A549 (cell line): ENCODE data around the gene GGA1. TPM values are rescaled to one million over a fixed set of nuclear protein-coding genes. Genes with fewer than 3 reads are reported as not detected.

Experiments used
- ATAC-seq, 2 experiments: fragments of 200-7000 bp in 1 of 2; fragments of >200 bp in 1 of 2; cut with Nextera tagmentation in 1 of 2; cut with Tn5 transposase in 1 of 2; 3 replicates each; pipeline versions ENCODE4 v1.8.0 to v1.9.1; 2018 to 2020; ENCODE audit warnings: mild to moderate bottlenecking in 1 of 2, moderate library complexity in 1 of 2
- CTCF ChIA-PET: fragments of 300-600 bp; sonication (Branson Sonifier 250); formaldehyde crosslinking; extraction: SDS; loops from one replicate; lab custom pipeline; 2021; ENCODE audit warnings: antibody characterized with exemption, inconsistent platforms; lab: Yijun Ruan, JAX
- POLR2A ChIA-PET: fragments of 350-600 bp; formaldehyde crosslinking; extraction: SDS; loops from one replicate; lab custom pipeline; 2021; ENCODE audit warnings: antibody characterized with exemption, inconsistent platforms; lab: Yijun Ruan, JAX
- DNase-seq, 2 experiments: peaks; one replicate each; pipeline versions ENCODE4 v3.0.0 to v3.0.0-alpha.2; 2011 to 2016; ENCODE audit warnings: low read depth in 1 of 2, low spot score in 1 of 2
- FAIRE-seq: peaks from 2 replicates; lab custom pipeline; 2011; peaks lifted over from hg19 to GRCh38; lab: Jason Lieb, UNC
- H3K27ac ChIP-seq, 2 experiments: fragments of >200 bp; sonication (Bioruptor Twin); formaldehyde crosslinking; 3 replicates each; pipeline ENCODE4 v1.5.1; 2016 to 2017
- H3K4me1 ChIP-seq: fragments of >200 bp; sonication (Bioruptor Twin); formaldehyde crosslinking; 3 replicates; pipeline ENCODE4 v1.6.1; 2016
- H3K4me2 ChIP-seq: fragments of >200 bp; sonication (Bioruptor Twin); formaldehyde crosslinking; 3 replicates; pipeline ENCODE4 v1.6.1; 2016
- H3K4me3 ChIP-seq: fragments of >200 bp; sonication (Bioruptor Twin); formaldehyde crosslinking; 3 replicates; pipeline ENCODE4 v1.5.1; 2016
- H3K9me3 ChIP-seq: fragments of >200 bp; sonication (Bioruptor Twin); formaldehyde crosslinking; 3 replicates; pipeline ENCODE4 v1.6.1; 2016
- BCL3 ChIP-seq: fragments of >200 bp; sonication (Bioruptor Twin); formaldehyde crosslinking; IDR thresholded peaks from 3 replicates; pipeline ENCODE4 v1.6.1; 2016
- E2F6 ChIP-seq: IDR thresholded peaks from 2 replicates; pipeline ENCODE4 v1.6.1; 2012; ENCODE audit warnings: low read depth, borderline replicate concordance
- EHF ChIP-seq: fragments of 250-450 bp; sonication (Bioruptor Pico); IDR thresholded peaks from 2 replicates; pipeline ENCODE4 v1.5.0; 2020; ENCODE audit warnings: mild to moderate bottlenecking
- EHMT2 ChIP-seq: fragments of 200-600 bp; sonication (generic); IDR thresholded peaks from 2 replicates; pipeline ENCODE4 v1.6.1; 2016; ENCODE audit warnings: antibody characterized with exemption, low read depth, mild to moderate bottlenecking, moderate library complexity
- FOSL2 ChIP-seq, 2 experiments: fragments of 450-650 bp in 1 of 2; fragments of >200 bp in 1 of 2; sonication (Bioruptor Twin) in 1 of 2; formaldehyde crosslinking; IDR thresholded peaks; 2 replicates each; pipeline versions ENCODE4 v1.5.0 to v1.6.1; 2016 to 2020; ENCODE audit warnings: mild to moderate bottlenecking in 1 of 2, moderate library complexity in 1 of 2
- FOXS1 ChIP-seq: fragments of 250-450 bp; sonication (Bioruptor Pico); IDR thresholded peaks from 2 replicates; pipeline ENCODE4 v1.5.0; 2020; ENCODE audit warnings: mild to moderate bottlenecking, moderate library complexity
- GATA3 ChIP-seq: IDR thresholded peaks from 2 replicates; pipeline ENCODE4 v1.6.1; 2012; ENCODE audit warnings: borderline replicate concordance
- HES2 ChIP-seq: fragments of >200 bp; sonication (Bioruptor Twin); formaldehyde crosslinking; IDR thresholded peaks from 2 replicates; pipeline ENCODE4 v1.6.1; 2016
- KDM5A ChIP-seq: fragments of 200-600 bp; sonication (generic); IDR thresholded peaks from 2 replicates; pipeline ENCODE4 v1.6.1; 2016; ENCODE audit warnings: antibody characterized with exemption, mild to moderate bottlenecking
- MYC ChIP-seq: IDR thresholded peaks from 2 replicates; pipeline ENCODE4 v1.6.1; 2012; ENCODE audit warnings: mild to moderate bottlenecking, inconsistent platforms, low read length, improper control_type of control experiment, borderline replicate concordance
- NFE2L2 ChIP-seq: fragments of 150-350 bp; conservative IDR thresholded peaks from 2 replicates; pipeline ENCODE4 v1.6.1; 2014; ENCODE audit warnings: low read length
- NR3C1 ChIP-seq: fragments of >200 bp; sonication (Bioruptor Twin); formaldehyde crosslinking; IDR thresholded peaks from 3 replicates; pipeline ENCODE4 v1.6.1; 2017
- POLR2AphosphoS2 ChIP-seq: conservative IDR thresholded peaks from 2 replicates; pipeline ENCODE4 v1.6.1; 2012; ENCODE audit warnings: low read length, improper control_type of control experiment, inconsistent platforms
- RAD21 ChIP-seq, 2 experiments: fragments of >200 bp in 1 of 2; sonication (Bioruptor Twin) in 1 of 2; formaldehyde crosslinking in 1 of 2; IDR thresholded peaks in 1 of 2; conservative IDR thresholded peaks in 1 of 2; 2 replicates in 1 of 2; 3 replicates in 1 of 2; pipeline ENCODE4 v1.6.1; 2012 to 2018; ENCODE audit warnings: inconsistent platforms in 1 of 2
- RNF2 ChIP-seq: fragments of 200-600 bp; sonication (generic); IDR thresholded peaks from 2 replicates; pipeline ENCODE4 v1.6.1; 2016; ENCODE audit warnings: low read depth, mild to moderate bottlenecking, antibody characterized with exemption, moderate library complexity, borderline replicate concordance
- ZSCAN20 ChIP-seq: fragments of 250-450 bp; sonication (Bioruptor Pico); IDR thresholded peaks from 2 replicates; pipeline ENCODE4 v1.8.0; 2022; ENCODE audit warnings: mild to moderate bottlenecking, moderate library complexity
- WGBS: methylation state at CpG from one replicate; pipeline ENCODE4 v1.1.6; 2017; ENCODE audit errors: missing lambda C conversion rate; 5-methylcytosine and 5-hydroxymethylcytosine counted together
- polyA plus RNA-seq, 4 experiments: library from polyadenylated mRNA; depleted of rRNA in 3 of 4; stranded (reverse); fragments of >200 nt; fragmentation: RNase III in 1 of 4; extraction: RNeasy Plus Mini Kit Qiagen cat#74134 plus additional on column Dnase treatment in 1 of 4; gene quantifications; 2 replicates in 3 of 4; 3 replicates in 1 of 4; pipeline ENCODE4 v1.2.3, GENCODE V29; 2011 to 2017
- TF ChIP-seq, protein P1 (sequence below): fragments of 250-450 bp; sonication (Bioruptor Pico); IDR thresholded peaks from 2 replicates; pipeline ENCODE4 v1.5.0; 2020; ENCODE audit warnings: low read depth, mild to moderate bottlenecking, moderate library complexity
- TF ChIP-seq, protein P2 (sequence below): IDR thresholded peaks from 2 replicates; pipeline ENCODE4 v1.6.1; 2012
- TF ChIP-seq, protein P3 (sequence below): IDR thresholded peaks from 2 replicates; pipeline ENCODE4 v1.6.1; 2012

Gene GGA1
- polyA plus RNA-seq, 2 of the 4 experiments (the other 2 are of a cell fraction) = 22.0 to 26.1 TPM

DNA sequence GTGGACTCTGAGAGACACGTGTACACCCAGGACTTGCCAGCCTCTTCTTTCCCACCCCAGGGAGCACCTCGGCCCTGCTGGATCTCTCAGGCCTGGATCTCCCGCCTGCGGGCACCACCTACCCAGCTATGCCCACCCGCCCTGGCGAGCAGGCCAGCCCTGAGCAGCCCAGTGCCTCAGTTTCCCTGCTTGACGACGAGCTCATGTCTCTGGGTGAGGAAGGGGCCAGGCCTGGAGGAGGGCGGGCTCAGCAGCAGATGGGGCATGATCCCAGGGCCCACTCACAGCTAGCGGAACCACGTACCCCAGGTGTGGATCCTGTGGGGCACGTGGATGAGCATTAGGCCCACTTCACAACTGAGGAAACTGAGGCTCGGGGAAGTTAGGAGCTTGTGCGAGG is 17.1 kb downstream of the GGA1 start:
- H3K9me3 ChIP-seq = no peaks in the 10 kb centered on the region
- ATAC-seq (no peak), DNase-seq (no peak)
- CTCF ChIA-PET = interaction anchor here (0.8 to 11.4 kb wide), 4 partner anchors 16 to 166 kb away, joined by 3 to 129 read pairs (median 6); partner anchors contain the start of gene SH3BP1
- no peak overlapping the region for H3K4me3 ChIP-seq
- no peaks in the 10 kb centered on the region for H3K4me1 ChIP-seq
- TF ChIP-seq FOSL2 (IDR thresholded peaks at IDR 0.05) = no peak
- TF ChIP-seq FOSL2 (CRISPR knock-in tag; IDR thresholded peaks at IDR 0.05) = no peak
- TF ChIP-seq, protein P1, sequence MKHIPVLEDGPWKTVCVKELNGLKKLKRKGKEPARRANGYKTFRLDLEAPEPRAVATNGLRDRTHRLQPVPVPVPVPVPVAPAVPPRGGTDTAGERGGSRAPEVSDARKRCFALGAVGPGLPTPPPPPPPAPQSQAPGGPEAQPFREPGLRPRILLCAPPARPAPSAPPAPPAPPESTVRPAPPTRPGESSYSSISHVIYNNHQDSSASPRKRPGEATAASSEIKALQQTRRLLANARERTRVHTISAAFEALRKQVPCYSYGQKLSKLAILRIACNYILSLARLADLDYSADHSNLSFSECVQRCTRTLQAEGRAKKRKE (CRISPR knock-in tag) = no peak
- no peak for TF ChIP-seq EHMT2
- TF ChIP-seq HES2 = no peak
- TF ChIP-seq FOXS1 = no peak
- TF ChIP-seq POLR2AphosphoS2 = no peak
- no peak for TF ChIP-seq NR3C1
- TF ChIP-seq GATA3 = no peak
- TF ChIP-seq ZSCAN20 (CRISPR knock-in tag) = no peak
- no peak for TF ChIP-seq RNF2
- no peak for TF ChIP-seq EHF (CRISPR knock-in tag)
- no peak for TF ChIP-seq MYC
- TF ChIP-seq, all 56 proteins: peak for 0
- POLR2A ChIA-PET = no interaction called here
- H3K4me2 ChIP-seq = no peak overlapping the region
- no peak overlapping the region for H3K27ac ChIP-seq
- no peak for FAIRE-seq
- WGBS = 84% methylated on average over 6 of the region's 14 CpGs

GRCh38 chr22:37626144-37626543 is 17.5 kb downstream of the GGA1 start:
- Histone ChIP-seq H3K9me3 (no peaks in the 10 kb centered on the region), H3K27ac (no peak overlapping the region), H3K4me3 (no peak overlapping the region), H3K4me2 (no peak overlapping the region), H3K4me1 (no peaks in the 10 kb centered on the region)
- CTCF ChIA-PET = interaction anchor here (0.8 to 11.4 kb wide), 3 partner anchors 16 to 55 kb away, joined by 3 to 129 read pairs (median 7); partner anchors contain the start of gene SH3BP1
- POLR2A ChIA-PET = no interaction called here
- DNase-seq (no peak), ATAC-seq (no peak), FAIRE-seq (no peak)
- WGBS = 85% methylated on average over 9 of the region's 11 CpGs
- TF ChIP-seq HES2 = no peak
- TF ChIP-seq, protein P2, sequence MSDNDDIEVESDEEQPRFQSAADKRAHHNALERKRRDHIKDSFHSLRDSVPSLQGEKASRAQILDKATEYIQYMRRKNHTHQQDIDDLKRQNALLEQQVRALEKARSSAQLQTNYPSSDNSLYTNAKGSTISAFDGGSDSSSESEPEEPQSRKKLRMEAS = no peak
- TF ChIP-seq RAD21 (conservative IDR thresholded peaks at IDR 0.05 in 1 of 2, IDR thresholded peaks at IDR 0.05 in 1 of 2) = no peak
- no peak for TF ChIP-seq KDM5A
- no peak for TF ChIP-seq E2F6
- TF ChIP-seq POLR2AphosphoS2 = no peak
- no peak for TF ChIP-seq EHMT2
- TF ChIP-seq BCL3 = no peak
- TF ChIP-seq, protein P3, sequence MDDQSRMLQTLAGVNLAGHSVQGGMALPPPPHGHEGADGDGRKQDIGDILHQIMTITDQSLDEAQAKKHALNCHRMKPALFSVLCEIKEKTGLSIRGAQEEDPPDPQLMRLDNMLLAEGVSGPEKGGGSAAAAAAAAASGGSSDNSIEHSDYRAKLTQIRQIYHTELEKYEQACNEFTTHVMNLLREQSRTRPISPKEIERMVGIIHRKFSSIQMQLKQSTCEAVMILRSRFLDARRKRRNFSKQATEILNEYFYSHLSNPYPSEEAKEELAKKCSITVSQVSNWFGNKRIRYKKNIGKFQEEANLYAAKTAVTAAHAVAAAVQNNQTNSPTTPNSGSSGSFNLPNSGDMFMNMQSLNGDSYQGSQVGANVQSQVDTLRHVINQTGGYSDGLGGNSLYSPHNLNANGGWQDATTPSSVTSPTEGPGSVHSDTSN = no peak
- TF ChIP-seq, protein P1 (CRISPR knock-in tag) = no peak
- no peak for TF ChIP-seq NFE2L2
